ENCODE results near the gene U2AF1L4.

The U2AF1L4 gene

DNA sequence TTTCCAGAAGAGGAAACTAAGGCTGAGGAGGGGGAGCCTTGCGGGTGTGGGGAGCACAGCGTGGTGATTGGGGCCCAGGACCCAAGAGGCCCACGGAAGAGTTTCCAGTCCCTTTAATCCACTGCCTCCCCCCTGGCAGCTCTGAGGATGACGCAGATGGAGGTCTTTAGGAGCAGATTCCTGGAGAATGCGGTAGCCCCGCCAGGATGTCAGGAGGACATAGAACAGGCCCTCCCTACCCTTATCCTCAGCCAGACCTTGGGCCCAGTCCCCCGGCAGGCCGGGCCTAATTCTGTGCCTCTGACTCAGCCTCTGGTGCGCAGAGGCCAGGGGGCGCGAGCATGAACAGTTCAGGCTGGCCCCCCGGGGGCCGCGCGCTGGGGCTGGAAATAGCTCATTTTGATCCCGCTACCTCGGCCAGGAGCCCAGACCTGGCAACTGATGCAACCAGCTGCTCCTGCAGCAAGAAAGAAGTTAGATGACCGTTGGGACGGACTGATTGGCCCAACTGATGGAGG is 12.1 kb upstream of the U2AF1L4 start:
- DNase-seq (ENCODE audit: low read depth): no peak

DNA sequence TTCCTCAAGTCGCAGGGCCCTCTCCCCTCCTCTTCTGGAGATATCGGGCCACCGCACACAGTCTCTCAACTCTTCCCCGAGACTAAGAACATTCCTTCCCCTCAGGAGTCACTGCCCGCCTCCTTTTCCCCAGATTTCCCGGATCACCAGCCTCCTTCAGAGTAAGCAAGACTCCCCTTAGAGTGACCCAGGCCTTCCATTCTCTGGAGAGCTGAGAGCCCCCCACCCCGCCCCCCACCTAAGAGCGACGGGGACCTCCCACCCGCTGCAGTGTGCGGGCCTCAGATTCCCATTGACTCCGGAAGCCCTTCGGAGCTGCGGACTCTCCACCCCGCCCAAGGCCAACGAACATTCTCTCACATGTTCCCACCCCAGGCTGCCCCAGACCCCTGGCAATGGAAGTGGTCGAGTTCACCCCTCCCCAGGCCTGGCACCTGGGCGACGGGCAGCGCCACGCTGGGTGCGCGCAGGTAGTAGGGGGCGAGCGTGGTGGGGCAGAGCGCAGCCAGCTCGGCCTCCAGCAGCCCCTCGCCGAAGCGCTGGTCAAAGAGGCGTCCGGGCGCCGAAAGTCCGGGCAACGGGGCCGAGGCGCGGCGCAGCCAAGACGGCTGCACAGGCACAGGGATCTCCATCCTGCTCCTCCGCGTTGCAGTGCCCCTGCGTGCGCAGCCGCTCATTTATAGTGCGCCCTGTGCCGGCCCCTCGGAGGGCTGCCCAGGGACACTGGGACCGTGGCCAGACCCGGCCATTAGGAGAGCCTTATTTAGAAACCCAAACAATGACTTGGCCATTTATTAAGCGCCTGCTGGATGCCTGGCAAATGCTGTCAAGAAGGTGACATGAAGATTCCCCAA is 11.4 kb upstream of the U2AF1L4 start, which contains the start of gene HSPB6:
Gene HSPB6, minus strand, starts transcription at position 653 of the 854 bp plus-strand sequence. Its CDS starts 21 bp downstream, at position 632.
- DNase-seq (ENCODE audit: low read depth): no peak

DNA sequence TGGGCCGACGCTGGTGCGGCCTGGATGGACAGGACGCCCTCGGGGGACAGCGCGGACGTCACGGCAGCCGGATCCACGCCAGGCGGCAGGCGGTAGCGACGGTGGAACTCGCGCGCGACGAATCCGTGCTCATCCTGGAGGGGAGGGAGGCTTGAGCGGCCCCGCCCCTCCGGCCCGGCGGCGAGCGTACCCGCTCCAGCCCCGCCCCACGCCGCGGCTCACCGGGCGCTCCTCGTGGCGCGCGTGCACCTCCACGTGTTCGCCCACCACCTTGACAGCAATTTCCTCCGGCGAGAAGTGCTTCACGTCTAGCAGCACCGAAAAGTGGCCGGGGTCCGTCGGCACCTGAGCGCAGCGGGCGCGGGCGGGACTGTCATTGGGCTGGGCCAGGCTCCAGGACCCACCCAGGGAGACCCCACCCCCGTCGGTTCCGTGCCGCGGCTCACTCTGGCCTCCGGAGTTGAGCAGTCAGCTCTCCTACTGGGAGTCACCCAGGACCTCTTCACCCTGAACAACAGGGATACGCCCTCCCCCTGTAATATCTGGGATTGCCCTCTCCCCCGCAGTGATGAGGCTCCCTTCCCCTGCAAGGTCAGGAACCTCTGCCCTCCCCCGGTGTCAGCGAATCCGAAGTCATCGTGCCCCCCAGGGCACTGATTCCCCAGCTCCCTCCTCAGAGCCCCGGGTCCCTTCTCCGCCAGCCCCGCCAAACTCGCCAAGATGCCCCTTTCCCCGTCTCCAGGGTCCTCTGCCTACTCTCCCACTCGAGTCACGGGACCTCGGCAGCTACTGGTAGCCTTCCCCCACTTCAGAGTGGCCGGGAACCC is 10.5 kb upstream of the U2AF1L4 start:
- DNase-seq (ENCODE audit: low read depth): no peak

DNA sequence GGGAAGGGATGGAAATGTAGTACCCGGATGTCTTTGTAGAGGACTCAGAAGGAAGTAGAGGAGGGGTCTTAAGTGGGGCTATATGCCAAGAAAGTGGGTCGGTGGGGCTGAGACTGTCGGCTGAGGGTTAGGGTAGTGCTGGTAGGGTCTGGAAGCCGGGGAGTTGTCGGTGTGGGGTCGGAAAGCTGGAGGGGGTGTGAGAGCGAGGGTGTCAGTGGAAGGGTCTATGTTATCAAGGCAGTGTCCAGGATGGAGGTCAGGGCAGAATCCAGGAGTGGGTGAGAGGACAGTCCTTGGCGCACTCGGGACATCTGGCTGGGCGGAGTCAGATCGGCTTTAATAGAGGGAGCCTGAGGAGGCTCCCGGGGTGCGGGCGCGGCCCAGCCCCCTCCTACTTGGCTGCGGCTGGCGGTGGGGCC is 9.9 kb upstream of the U2AF1L4 start:
- DNase-seq (ENCODE audit: low read depth): no peak

DNA sequence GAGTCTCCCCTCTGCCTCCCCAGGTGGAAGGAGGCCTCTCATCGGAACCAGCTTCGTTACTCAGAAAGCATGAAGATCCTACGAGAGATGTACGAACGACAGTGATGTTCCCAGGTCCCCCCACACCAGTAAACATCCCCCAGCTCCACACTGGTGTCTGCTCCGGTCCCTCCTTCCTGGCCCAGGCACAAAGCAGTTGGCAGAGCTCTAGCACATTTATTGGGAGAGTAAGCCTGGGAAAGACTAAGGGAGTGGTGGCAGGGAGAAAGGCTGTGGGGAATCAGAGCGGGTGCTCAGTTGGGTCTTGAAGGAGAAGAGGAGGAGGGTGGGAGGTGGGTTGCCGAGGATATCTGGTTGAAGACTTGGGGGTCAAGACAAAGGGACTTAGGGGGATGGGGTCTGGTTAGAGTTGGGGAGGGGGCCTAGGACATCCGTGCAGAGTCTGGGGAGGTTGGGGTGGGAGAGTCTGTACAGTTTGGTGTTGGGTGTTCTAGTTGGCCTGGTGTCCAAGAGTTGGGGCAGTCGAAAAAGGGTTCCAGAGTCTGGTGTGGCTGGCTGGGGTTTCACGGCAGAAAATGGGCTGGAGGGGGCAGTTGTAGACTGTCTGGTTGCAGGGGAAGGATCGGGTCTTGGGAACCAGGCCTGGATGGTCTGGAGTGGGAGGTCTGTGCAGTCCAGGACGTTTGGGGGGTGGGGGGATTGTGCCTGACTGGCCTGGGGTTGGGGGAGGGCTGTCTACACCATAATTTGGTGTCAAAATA is 9.3 kb upstream of the U2AF1L4 start:
- no peak for DNase-seq (ENCODE audit: low read depth)

DNA sequence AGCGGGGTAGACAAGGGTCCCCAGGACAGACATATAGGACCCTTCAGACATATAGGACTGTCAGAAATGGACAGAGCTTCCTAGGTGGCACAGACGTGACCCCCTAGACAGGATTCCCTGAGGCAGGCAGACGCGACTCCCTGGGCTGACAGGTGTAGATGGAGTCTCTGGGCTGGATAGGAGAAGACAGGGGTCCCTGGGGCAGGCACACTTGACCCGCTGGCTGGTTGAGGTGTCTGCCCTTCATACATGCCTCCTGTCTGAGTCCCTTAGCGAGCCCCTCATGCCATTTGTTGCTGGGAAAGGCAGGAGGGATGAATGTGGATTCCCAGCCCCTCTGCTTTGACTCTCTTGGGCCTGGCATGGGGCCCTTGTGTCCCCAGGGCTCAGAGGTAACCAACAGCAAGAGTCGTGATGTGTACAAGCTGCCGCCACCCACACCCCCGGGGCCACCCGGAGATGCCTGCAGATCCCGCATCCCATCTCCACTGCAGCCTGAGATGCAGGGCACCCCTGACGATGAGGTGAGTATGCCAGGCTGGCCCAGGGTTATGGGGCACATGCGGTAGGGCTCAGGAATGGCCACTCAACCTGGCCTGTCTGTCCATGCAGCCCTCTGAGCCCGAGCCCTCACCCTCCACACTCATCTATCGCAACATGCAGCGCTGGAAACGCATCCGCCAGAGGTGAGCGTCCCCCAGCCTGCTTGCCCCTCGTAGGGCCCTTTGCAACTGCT is 8.6 kb upstream of the U2AF1L4 start:
- no peak for DNase-seq (ENCODE audit: low read depth)

DNA sequence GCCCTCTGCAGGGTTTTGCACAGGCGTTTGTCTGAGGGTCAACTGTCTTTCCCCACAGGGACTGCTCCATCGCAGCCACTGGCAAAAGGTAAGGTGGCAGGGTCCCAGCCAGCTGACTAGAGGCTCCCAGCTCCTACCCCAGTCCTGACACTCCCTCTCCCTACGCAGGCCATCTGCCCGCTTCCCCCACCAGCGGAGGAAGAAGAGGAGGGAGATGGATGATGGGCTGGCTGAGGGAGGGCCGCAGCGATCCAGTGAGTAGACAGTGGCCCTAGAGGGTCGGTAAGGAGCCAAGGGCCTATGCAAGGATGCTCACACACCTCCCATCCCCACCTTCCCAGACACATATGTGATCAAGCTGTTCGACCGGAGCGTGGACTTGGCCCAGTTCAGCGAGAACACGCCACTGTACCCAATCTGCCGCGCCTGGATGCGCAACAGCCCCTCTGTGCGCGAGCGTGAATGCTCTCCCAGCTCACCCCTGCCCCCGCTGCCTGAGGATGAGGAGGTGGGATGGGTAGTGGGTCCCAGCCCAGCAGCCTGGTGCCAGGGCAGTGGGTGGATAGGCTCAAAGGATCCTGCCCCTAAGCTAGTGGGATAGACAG is 7.6 kb upstream of the U2AF1L4 start:
- no peak for DNase-seq (ENCODE audit: low read depth)

DNA sequence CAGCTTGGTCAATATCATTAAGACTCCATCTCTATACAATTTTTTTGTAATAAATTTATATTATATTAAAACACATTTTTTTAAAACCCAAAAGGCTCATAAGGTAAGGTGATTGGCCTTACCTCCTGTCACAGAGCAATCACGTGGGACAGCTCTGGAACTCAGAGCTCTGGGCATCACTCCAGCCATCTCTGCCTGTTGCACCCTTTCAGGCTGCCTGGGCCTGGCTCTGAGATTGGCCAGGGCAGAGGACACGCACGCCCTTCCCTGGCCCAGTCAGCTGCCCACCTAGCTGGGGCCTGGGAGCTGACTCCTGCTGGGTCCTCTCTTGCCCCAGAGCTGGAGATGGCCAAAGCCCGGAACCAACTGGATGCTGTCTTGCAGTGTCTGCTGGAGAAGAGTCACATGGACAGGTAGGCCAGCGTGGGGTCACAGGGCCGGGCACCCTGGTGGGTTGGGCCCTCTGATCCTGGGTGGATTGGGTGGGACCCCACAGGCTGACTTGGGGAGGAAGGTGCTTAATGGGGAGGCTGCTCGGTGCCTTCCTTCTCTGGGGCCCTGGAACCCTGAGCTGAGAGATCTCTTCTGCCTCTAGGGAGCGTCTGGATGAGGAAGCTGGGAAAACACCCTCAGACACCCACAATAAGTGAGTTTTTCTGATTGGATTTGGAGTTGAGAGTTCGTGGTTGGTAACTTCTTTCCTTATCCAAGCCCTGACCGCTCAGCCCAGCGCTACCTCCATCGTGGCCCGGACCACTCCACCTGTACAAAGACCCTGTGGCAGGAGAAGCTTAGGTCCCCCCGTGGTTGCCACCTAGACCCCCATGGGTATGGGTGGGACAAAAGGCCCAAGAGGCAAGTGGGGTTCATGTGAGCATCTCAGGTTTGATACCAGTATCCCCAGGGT is 6.9 kb upstream of the U2AF1L4 start:
- no peak for DNase-seq (ENCODE audit: low read depth)

DNA sequence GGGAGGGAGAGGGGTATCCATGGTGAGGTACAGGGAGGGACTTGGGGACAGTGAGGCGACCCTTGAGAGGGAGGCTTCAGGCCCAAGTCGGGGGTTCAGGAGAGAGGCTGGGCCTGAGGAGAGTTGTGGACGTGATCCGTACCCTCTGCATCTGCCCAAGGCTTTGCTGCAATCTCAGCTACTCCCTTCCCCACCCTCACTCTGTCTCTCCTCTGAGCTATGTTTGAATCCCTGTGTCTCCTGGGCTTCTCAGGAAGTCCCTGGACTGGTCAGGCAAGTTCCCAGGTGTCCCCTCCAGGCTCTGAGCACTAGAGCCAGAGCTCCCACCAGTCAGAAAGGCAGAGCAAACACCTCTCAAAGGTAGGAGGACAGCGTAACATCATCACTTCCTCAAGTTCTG is 4.9 kb upstream of the U2AF1L4 start:
- no peak for DNase-seq (ENCODE audit: low read depth)

DNA sequence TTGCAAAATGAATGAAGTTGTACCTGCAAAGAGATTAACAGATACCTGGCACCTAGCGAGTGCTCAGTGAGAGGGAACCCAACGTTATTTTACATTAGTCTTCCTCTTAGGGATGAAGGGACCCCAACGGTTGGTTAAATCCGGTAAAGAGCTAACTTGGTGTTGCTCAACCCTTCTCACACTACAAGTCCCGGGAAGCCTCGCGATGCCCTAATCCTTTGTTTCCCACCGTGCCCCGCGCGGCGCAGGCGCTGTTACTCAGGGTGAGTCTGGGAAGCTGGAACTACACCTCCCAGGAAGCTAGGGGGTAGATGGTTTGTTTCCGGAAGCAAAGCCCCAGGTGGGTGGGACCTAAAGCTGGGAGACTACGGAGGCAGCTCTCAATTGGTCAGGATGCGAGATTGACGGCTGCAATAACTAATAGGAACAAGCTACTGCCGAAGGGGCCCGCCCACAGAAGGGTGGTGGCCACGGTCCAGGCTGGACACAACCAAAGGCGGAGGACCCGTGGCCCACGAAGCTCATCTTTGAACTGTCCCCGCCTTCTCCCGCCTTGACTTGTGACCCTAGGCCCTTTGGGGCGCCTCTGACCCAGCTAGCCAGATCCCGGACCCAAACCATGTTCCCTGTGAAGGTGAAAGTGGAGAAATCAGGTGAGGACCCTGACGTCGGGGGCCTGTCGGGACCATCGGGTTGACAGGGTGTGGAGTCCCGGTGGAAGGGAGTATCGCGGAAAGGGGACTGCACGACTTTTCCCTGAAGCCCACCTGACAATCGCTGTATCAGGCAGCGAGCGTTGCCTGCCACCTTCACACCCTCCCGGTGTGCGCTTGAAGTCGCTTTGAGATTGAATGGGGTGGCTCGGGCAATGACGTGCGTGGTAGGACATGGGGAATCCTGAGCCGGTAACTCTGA is 3.1 kb upstream of the U2AF1L4 start, which contains the start of gene LIN37:
Gene LIN37, plus strand, starts transcription at position 471 of the 915 bp plus-strand sequence. Its CDS starts 149 bp downstream, at position 620.
- DNase-seq (ENCODE audit: low read depth): peak; percentile 99

DNA sequence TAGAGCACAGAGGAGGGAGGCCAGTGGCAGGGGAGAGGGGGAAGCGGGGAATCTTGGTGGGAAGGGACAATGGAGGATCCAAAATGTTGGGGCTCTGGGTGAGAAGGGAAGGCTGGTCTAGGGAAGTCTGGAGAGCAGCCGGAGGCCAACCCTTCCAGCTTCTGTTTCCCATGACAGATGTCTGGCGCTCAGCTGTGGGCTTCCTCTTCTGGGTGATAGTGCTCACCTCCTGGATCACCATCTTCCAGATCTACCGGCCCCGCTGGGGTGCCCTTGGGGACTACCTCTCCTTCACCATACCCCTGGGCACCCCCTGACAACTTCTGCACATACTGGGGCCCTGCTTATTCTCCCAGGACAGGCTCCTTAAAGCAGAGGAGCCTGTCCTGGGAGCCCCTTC is 1.3 kb upstream of the U2AF1L4 start:
- no peak for DNase-seq (ENCODE audit: low read depth)

DNA sequence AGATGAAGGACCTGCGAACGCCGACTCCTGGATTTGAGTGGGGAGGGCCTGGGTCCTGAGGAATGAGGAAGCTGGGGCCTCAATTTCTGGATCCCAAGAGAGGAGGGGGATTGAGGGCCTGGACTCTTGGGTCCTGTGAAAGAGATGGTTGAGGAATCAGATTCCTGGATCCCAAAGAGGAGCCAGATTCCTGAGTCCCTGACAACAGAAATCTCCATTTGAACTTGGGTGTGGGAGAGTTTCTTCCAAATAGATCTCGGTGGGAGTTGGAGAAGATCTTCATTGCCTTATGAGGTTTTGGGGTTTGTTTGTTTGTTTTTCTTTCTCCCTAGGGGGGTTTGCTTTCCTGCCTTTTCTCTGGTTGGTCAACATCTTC is 857 bp upstream of the U2AF1L4 start:
- DNase-seq (ENCODE audit: low read depth): no peak

DNA sequence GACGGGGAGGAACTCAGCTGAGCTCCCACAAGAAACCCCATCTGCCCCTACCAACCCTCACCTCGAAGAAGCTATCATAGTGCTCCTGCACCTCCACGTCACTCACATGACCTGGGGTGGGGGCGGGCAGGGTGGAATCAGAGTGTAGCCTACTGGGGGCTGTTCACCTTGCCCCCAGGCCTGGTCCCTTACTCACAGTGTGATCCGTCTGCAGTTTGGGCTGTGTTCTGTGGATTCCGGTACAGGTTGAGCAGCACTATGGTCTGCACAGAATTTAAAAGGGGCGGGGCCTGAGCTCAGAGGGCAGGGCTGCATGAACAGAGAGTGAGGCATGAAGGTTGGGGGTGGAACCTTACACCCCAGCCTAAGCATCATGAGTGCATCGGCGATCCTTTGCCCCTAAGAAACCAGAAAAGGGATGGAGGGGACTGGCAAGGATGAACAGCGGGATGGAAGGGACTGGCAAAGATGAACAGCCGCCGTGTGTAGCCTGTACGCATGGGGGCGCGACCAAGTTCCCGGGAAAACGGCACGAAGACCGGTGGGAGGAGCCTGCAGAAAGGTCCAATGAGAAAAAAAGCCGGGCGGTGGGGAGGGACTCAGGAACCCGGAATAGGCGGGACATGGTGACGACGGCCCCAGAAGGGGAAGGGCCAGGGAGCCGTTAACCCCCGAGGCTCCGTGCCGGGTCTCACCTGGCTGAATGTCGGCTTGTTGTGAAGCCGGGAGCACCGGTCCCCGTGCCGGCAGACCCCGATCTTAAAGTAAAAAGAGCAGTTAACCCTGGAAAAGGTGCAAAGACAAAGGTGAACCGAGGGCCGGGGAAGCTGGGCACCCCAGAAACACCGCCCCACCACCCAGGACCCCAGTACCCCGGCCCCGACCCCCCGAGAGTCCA is 539 bp downstream of the U2AF1L4 start:
- DNase-seq (ENCODE audit: low read depth): peak; percentile 91

DNA sequence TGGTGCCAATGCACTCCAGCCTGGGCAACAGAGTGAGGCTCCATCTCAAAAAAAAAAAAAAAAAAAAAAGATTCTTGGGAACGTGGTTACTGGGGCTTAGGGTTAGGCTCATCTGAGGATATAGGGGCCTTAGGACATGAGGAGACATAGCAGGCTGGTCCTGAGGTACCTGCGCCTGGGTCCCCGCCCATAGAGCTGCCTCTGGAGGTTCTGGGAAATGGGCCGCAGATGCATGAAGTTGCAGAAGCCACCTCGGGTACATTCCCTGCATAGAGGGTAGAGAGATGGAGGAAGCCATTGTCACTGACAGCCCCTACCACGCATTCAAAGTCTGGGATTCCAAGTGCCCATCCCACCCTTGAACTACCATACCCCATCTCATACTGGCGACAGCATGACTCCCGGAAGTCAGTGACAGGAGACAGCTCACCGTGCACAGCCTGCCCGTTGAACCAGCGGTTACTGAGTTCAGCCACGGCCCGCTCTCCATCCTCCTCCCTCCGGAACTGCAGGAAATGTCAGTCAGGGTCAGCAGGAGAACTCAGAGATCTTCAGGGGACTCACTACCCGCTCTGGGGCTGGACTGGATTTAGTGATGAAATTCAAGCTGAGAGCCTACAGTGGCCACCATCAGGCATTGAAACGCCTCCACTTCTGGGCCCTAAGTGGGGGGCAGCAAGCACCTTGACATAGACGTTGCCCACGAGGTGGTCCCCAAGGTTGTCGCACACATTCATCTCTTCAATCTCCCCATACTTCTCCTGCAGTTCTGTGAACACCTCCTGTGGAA is 1.4 kb downstream of the U2AF1L4 start:
- no peak for DNase-seq (ENCODE audit: low read depth)

DNA sequence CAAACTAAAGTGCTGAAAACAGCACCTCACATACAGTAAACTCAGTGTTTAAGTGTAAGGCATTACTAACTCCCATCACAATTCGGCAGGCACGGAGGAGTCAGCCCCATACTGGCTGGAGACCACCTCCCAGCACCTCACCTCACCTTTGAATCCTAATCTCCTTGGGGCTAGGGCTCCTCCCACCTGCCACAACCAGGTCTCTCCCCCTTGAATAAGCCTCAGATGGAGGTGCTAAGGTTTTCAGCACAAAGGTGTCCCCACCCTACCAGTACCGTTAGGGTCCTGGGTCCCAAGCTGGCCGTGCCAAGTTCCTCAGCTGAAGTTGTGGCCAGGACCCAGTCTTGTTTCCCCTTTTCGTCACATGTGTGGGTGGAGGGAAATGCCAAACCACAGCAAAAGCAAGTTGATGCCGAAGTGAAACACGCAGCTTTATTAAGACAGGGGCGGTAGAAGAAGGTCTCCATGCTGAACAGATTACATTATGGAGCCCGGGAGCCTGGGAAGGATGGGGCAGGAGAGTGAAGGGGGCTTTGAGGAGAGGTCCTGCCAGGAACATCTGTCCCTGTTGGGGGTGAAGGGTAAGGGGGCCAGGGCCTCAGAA is 3.0 kb downstream of the U2AF1L4 start, which contains the start of gene IGFLR1:
Gene IGFLR1, minus strand, starts transcription at position 332 of the 604 bp plus-strand sequence. CDS start 1,272 bp downstream, outside the sequence.
- peak; percentile 70 for DNase-seq (ENCODE audit: low read depth)

DNA sequence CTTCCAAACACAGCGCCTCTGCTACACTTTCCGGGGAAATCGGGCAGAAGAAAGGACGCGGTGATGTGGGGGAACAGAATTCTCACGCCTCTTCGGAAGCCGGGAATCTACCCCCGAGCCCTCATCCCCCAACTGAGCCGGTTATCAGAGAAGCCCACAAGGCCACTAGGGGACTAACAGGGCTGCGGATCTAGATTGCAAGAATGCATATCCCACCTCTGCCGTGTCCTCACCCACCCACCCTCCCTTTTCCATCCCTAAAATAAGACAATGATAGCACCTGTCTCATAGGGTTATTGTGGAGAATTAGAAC is 4.1 kb downstream of the U2AF1L4 start:
- no peak for DNase-seq (ENCODE audit: low read depth)
